Measurements from ENCODE around the gene ANKS1A. TPM values are rescaled to one million over a fixed set of nuclear protein-coding genes. Genes with fewer than 3 reads are reported as not detected.

The ANKS1A gene
- total RNA-seq, 1 donor from 2014 or later, result 76.9 TPM

- H3K4me1 Mint-ChIP-seq (ENCODE audit: low read depth, unreplicated experiment), result peaks cover 11% of the 10 kb centered on the region
Measured at GRCh38 chr6:35018182-35018519, 129.1 kb downstream of the ANKS1A start.

GRCh38 chr6:35018746-35019145 is 129.7 kb downstream of the ANKS1A start:
- peaks cover 14% of the 10 kb centered on the region for H3K4me1 Mint-ChIP-seq (ENCODE audit: low read depth, unreplicated experiment)
- no peak for DNase-seq
- H3K9me3 Mint-ChIP-seq (ENCODE audit: unreplicated experiment), result no peaks in the 10 kb centered on the region
- H3K27ac Mint-ChIP-seq (ENCODE audit: unreplicated experiment), result no peak overlapping the region
- H3K4me3 Mint-ChIP-seq (ENCODE audit: unreplicated experiment), result no peak overlapping the region
- TF ChIP-seq CTCF (IDR thresholded peaks at IDR 0.05; ENCODE audit: partially characterized antibody, unreplicated experiment), result no peak
- H3K36me3 Mint-ChIP-seq (ENCODE audit: unreplicated experiment), result no peaks in the 10 kb centered on the region
- H3K27me3 Mint-ChIP-seq (ENCODE audit: unreplicated experiment), result no peaks in the 10 kb centered on the region

More at GRCh38 chr6:35018182-35018519, 129.1 kb downstream of the ANKS1A start:
- no peaks in the 10 kb centered on the region for H3K27me3 Mint-ChIP-seq (ENCODE audit: unreplicated experiment)
- no peak for DNase-seq
- no peaks in the 10 kb centered on the region for H3K9me3 Mint-ChIP-seq (ENCODE audit: unreplicated experiment)
- H3K36me3 Mint-ChIP-seq (ENCODE audit: unreplicated experiment), result no peaks in the 10 kb centered on the region
- no peak for TF ChIP-seq CTCF (IDR thresholded peaks at IDR 0.05; ENCODE audit: partially characterized antibody, unreplicated experiment)
- H3K27ac Mint-ChIP-seq (ENCODE audit: unreplicated experiment), result no peak overlapping the region
- H3K4me3 Mint-ChIP-seq (ENCODE audit: unreplicated experiment), result no peak overlapping the region

- Mint-ChIP-seq H3K4me1 (ENCODE audit: low read depth, unreplicated experiment) (peaks cover 17% of the 10 kb centered on the region), H3K9me3 (ENCODE audit: unreplicated experiment) (no peaks in the 10 kb centered on the region), H3K36me3 (ENCODE audit: unreplicated experiment) (no peaks in the 10 kb centered on the region), H3K4me3 (ENCODE audit: unreplicated experiment) (no peak overlapping the region), H3K27ac (ENCODE audit: unreplicated experiment) (no peak overlapping the region), H3K27me3 (ENCODE audit: unreplicated experiment) (no peaks in the 10 kb centered on the region)
- no peak for TF ChIP-seq CTCF (IDR thresholded peaks at IDR 0.05; ENCODE audit: partially characterized antibody, unreplicated experiment)
- no peak for DNase-seq
Measured at GRCh38 chr6:35019171-35019570, 130.1 kb downstream of the ANKS1A start.

- H3K36me3 Mint-ChIP-seq (ENCODE audit: unreplicated experiment), result no peaks in the 10 kb centered on the region
- DNase-seq, result no peak
- no peaks in the 10 kb centered on the region for H3K9me3 Mint-ChIP-seq (ENCODE audit: unreplicated experiment)
- peaks cover 23% of the 10 kb centered on the region for H3K4me1 Mint-ChIP-seq (ENCODE audit: low read depth, unreplicated experiment)
- H3K27me3 Mint-ChIP-seq (ENCODE audit: unreplicated experiment), result no peaks in the 10 kb centered on the region
- H3K27ac Mint-ChIP-seq (ENCODE audit: unreplicated experiment), result no peak overlapping the region
- no peak overlapping the region for H3K4me3 Mint-ChIP-seq (ENCODE audit: unreplicated experiment)
- TF ChIP-seq CTCF (IDR thresholded peaks at IDR 0.05; ENCODE audit: partially characterized antibody, unreplicated experiment), result no peak
Measured at GRCh38 chr6:35019831-35020230, 130.8 kb downstream of the ANKS1A start.

GRCh38 chr6:35021004-35021403 is 131.9 kb downstream of the ANKS1A start:
- no peak overlapping the region for H3K27ac Mint-ChIP-seq (ENCODE audit: unreplicated experiment)
- no peak overlapping the region for H3K4me3 Mint-ChIP-seq (ENCODE audit: unreplicated experiment)
- H3K9me3 Mint-ChIP-seq (ENCODE audit: unreplicated experiment), result no peaks in the 10 kb centered on the region
- H3K36me3 Mint-ChIP-seq (ENCODE audit: unreplicated experiment), result no peaks in the 10 kb centered on the region
- peaks cover 2% of the 10 kb centered on the region for H3K27me3 Mint-ChIP-seq (ENCODE audit: unreplicated experiment)
- DNase-seq, result no peak
- TF ChIP-seq CTCF (IDR thresholded peaks at IDR 0.05; ENCODE audit: partially characterized antibody, unreplicated experiment), result no peak
- peaks cover 30% of the 10 kb centered on the region for H3K4me1 Mint-ChIP-seq (ENCODE audit: low read depth, unreplicated experiment)
